ENCODE data around the gene HELZ2. TPM values are rescaled to one million over a fixed set of nuclear protein-coding genes. Genes with fewer than 3 reads are reported as not detected.

Gene HELZ2
- total RNA-seq, 1 experiment from 2014 or later = 27.5 TPM

- no peak for ATAC-seq
- Mint-ChIP-seq H3K36me3 (peaks cover 43% of the 10 kb centered on the region), H3K9me3 (peaks cover 14% of the 10 kb centered on the region), H3K27me3 (ENCODE audit: low read depth) (no peaks in the 10 kb centered on the region; the same call in 1 of the 2 replicates), H3K4me3 (no peak overlapping the region), H3K27ac (no peak overlapping the region), H3K4me1 (peaks cover 7% of the 10 kb centered on the region)
- TF ChIP-seq ZNF532 (CRISPR knock-in tag; IDR thresholded peaks at IDR 0.05; ENCODE audit: borderline replicate concordance) (no peak), KAT7 (CRISPR knock-in tag; IDR thresholded peaks at IDR 0.05; ENCODE audit: borderline replicate concordance) (no peak)
- ChIA-PET POLR2A (no interaction called here), CTCF (no interaction called here)
- DNase-seq (ENCODE audit: low spot score) = no peak
Observed at GRCh38 chr20:63619086-63619485, 45.0 kb upstream of the HELZ2 start.

DNA sequence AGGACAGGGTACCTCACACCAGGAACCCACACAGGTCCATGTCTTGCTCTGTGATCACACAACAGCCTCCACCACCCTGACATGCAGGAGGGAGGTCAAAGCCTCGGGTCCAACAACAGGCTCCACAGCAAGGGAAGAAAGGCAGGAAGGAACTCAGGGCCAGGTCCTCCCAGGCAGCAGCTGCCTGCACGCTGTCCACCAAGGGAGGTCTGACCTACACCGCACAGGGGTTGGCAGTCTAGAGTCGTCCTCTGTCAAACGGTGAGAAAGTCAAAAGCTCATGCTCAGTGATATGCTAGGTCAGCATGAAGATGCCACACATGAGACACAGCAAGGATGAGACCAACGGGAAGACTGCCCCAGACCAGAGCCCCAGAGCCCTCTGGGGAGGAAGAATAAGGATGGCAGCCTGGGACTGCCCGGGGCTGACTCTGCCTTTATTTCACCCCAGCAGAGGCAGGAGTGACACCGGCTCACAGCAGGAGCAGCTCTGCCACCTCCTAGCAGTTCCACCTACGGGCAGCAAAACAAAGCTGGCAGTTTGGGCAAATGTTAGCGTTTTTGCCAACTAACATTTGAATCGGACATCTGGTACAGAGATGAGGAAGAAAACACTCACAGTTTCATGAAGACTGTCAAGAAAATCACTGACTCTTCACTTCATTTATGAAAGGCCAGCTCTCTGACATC is 44.4 kb upstream of the HELZ2 start:
- no peak overlapping the region for H3K4me3 Mint-ChIP-seq
- DNase-seq (ENCODE audit: low spot score) (no peak), ATAC-seq (no peak)
- peaks cover 14% of the 10 kb centered on the region for H3K9me3 Mint-ChIP-seq
- no peak for TF ChIP-seq TEAD1 (CRISPR knock-in tag; IDR thresholded peaks at IDR 0.05)
- TF ChIP-seq NFE2L1 (CRISPR knock-in tag; IDR thresholded peaks at IDR 0.05) = no peak
- no peak for TF ChIP-seq HMGXB4 (CRISPR knock-in tag; IDR thresholded peaks at IDR 0.05)
- TF ChIP-seq, protein P1, sequence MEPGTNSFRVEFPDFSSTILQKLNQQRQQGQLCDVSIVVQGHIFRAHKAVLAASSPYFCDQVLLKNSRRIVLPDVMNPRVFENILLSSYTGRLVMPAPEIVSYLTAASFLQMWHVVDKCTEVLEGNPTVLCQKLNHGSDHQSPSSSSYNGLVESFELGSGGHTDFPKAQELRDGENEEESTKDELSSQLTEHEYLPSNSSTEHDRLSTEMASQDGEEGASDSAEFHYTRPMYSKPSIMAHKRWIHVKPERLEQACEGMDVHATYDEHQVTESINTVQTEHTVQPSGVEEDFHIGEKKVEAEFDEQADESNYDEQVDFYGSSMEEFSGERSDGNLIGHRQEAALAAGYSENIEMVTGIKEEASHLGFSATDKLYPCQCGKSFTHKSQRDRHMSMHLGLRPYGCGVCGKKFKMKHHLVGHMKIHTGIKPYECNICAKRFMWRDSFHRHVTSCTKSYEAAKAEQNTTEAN (CRISPR knock-in tag; IDR thresholded peaks at IDR 0.05) = no peak
- TF ChIP-seq CTCF (IDR thresholded peaks at IDR 0.05) = no peak
- no peak for TF ChIP-seq KAT7 (CRISPR knock-in tag; IDR thresholded peaks at IDR 0.05; ENCODE audit: borderline replicate concordance)
- TF ChIP-seq ZNF671 (CRISPR knock-in tag; IDR thresholded peaks at IDR 0.05) = no peak
- TF ChIP-seq ATF1 (CRISPR knock-in tag; IDR thresholded peaks at IDR 0.05) = no peak
- no peak for TF ChIP-seq NR2C2 (CRISPR knock-in tag; IDR thresholded peaks at IDR 0.05)
- TF ChIP-seq, protein P2, sequence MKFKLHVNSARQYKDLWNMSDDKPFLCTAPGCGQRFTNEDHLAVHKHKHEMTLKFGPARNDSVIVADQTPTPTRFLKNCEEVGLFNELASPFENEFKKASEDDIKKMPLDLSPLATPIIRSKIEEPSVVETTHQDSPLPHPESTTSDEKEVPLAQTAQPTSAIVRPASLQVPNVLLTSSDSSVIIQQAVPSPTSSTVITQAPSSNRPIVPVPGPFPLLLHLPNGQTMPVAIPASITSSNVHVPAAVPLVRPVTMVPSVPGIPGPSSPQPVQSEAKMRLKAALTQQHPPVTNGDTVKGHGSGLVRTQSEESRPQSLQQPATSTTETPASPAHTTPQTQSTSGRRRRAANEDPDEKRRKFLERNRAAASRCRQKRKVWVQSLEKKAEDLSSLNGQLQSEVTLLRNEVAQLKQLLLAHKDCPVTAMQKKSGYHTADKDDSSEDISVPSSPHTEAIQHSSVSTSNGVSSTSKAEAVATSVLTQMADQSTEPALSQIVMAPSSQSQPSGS (CRISPR knock-in tag; IDR thresholded peaks at IDR 0.05; ENCODE audit: borderline replicate concordance, low read depth) = no peak
- no peak for TF ChIP-seq RELA (CRISPR knock-in tag; IDR thresholded peaks at IDR 0.05; ENCODE audit: borderline replicate concordance)
- no peak for TF ChIP-seq ZNF416 (CRISPR knock-in tag; IDR thresholded peaks at IDR 0.05)
- ChIA-PET POLR2A (interaction anchor here (0.8 to 1.0 kb wide), 2 partner anchors 16 to 23 kb away, joined by 3 to 4 read pairs; no protein-coding TSS in a partner anchor), CTCF (no interaction called here)
- H3K27ac Mint-ChIP-seq = no peak overlapping the region
- H3K4me1 Mint-ChIP-seq = peaks cover 7% of the 10 kb centered on the region
- peaks cover 43% of the 10 kb centered on the region for H3K36me3 Mint-ChIP-seq
- no peaks in the 10 kb centered on the region; the same call in 1 of the 2 replicates for H3K27me3 Mint-ChIP-seq (ENCODE audit: low read depth)
